ENCODE results near the gene SH2D3C. TPM values are rescaled to one million over a fixed set of nuclear protein-coding genes. Genes with fewer than 3 reads are reported as not detected.

Gene SH2D3C
- total and polyA plus RNA-seq, 9 of the 15 experiments (the other 6 are each of a cell fraction or from before 2014, with no cell fraction given): 0.03 to 1.2 (median 0.22) TPM; not detected in 1

DNA sequence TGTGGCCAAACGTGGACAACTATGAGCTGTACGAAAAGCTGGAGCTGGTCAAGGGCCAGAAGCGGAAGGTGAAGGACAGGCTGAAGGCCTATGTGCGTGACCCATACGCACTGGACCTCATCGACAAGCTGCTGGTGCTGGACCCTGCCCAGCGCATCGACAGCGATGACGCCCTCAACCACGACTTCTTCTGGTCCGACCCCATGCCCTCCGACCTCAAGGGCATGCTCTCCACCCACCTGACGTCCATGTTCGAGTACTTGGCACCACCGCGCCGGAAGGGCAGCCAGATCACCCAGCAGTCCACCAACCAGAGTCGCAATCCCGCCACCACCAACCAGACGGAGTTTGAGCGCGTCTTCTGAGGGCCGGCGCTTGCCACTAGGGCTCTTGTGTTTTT, 10.7 kb upstream of the SH2D3C start:
- H3K27me3 ChIP-seq (ENCODE audit: control insufficient read depth in 2 of 2, insufficient read depth in 2 of 2, low read length in 2 of 2): no peaks in the 10 kb centered on the region
- no peak overlapping the region for H3K4me3 ChIP-seq
- peak overlapping the region in 1 of 2 experiments; percentile 38; a peak in 1 of 4 replicates for H3K9ac ChIP-seq (ENCODE audit: insufficient read depth in 1 of 2, low read depth in 2 of 2, low read length in 2 of 2)
- BruUV-seq (replicated peaks): no TSS peak
- TF ChIP-seq, protein P1, sequence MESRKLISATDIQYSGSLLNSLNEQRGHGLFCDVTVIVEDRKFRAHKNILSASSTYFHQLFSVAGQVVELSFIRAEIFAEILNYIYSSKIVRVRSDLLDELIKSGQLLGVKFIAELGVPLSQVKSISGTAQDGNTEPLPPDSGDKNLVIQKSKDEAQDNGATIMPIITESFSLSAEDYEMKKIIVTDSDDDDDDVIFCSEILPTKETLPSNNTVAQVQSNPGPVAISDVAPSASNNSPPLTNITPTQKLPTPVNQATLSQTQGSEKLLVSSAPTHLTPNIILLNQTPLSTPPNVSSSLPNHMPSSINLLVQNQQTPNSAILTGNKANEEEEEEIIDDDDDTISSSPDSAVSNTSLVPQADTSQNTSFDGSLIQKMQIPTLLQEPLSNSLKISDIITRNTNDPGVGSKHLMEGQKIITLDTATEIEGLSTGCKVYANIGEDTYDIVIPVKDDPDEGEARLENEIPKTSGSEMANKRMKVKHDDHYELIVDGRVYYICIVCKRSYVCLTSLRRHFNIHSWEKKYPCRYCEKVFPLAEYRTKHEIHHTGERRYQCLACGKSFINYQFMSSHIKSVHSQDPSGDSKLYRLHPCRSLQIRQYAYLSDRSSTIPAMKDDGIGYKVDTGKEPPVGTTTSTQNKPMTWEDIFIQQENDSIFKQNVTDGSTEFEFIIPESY (CRISPR knock-in tag; IDR thresholded peaks at IDR 0.05): peak; percentile 88
- no peak for TF ChIP-seq ESRRB (CRISPR knock-in tag; IDR thresholded peaks at IDR 0.05; ENCODE audit: borderline replicate concordance)
- no peak for TF ChIP-seq STAT6 (CRISPR knock-in tag; IDR thresholded peaks at IDR 0.05)
- TF ChIP-seq, protein P2, sequence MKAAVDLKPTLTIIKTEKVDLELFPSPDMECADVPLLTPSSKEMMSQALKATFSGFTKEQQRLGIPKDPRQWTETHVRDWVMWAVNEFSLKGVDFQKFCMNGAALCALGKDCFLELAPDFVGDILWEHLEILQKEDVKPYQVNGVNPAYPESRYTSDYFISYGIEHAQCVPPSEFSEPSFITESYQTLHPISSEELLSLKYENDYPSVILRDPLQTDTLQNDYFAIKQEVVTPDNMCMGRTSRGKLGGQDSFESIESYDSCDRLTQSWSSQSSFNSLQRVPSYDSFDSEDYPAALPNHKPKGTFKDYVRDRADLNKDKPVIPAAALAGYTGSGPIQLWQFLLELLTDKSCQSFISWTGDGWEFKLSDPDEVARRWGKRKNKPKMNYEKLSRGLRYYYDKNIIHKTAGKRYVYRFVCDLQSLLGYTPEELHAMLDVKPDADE (conservative IDR thresholded peaks at IDR 0.05; ENCODE audit: control insufficient read depth, low read depth, low read length): 0 out of 2 replicates have a peak, but pooled peaks have one; percentile 38
- peak; percentile 28; the same call in 1 of the 2 replicates for TF ChIP-seq ZFX (CRISPR knock-in tag; IDR thresholded peaks at IDR 0.05)
- 0 out of 2 replicates have a peak, but pooled peaks have one; percentile 6 for TF ChIP-seq RBFOX2 (IDR thresholded peaks at IDR 0.05; ENCODE audit: low read depth, low read length)
- H3K9me1 ChIP-seq (ENCODE audit: control insufficient read depth, insufficient read depth, low read length): no peaks in the 10 kb centered on the region
- no peak overlapping the region for H3K4me2 ChIP-seq (ENCODE audit: insufficient read depth, low read length)
- H3K4me1 ChIP-seq (replicated peaks in 1 of 2; ENCODE audit: control insufficient read depth in 2 of 2, insufficient read depth in 2 of 2, low read length in 2 of 2): peaks cover 7 to 37% of the 10 kb centered on the region in 2 experiments; a peak in 4 of 5 replicates
- intact Hi-C loops (cut with micrococcal nuclease): no loop called here
- ATAC-seq (no peak), DNase-seq (ENCODE audit: extremely low read depth in 1 of 4, low spot score in 3 of 4) (no peak), FAIRE-seq (no peak)
- H3K79me2 ChIP-seq (ENCODE audit: control insufficient read depth, insufficient read depth, low read length): peaks cover 45% of the 10 kb centered on the region
- peaks cover 65% of the 10 kb centered on the region for H3K36me3 ChIP-seq (ENCODE audit: control insufficient read depth, insufficient read depth, low read length)
- H3K9me3 ChIP-seq (replicated peaks; ENCODE audit: control insufficient read depth, insufficient read depth, low read depth, low read length): no peaks in the 10 kb centered on the region
- CTCF ChIA-PET (ENCODE audit: low intra/inter-chr PET ratio): no interaction called here
- 87% methylated on average over 10 of the region's 25 CpGs for WGBS (ENCODE audit: insufficient coverage, low coverage, missing lambda C conversion rate)
- no peak overlapping the region for H3K27ac ChIP-seq (ENCODE audit: extremely low read depth, low read depth, low read length)
- peaks cover 29% of the 10 kb centered on the region for H4K20me1 ChIP-seq (replicated peaks; ENCODE audit: control insufficient read depth, insufficient read depth, low read length)
- H2AFZ ChIP-seq (ENCODE audit: low read depth, low read length): no peak overlapping the region
- POLR2A ChIA-PET: interaction anchor here (0.9 kb wide), 2 partner anchors 13 to 27 kb away, joined by 3 to 4 read pairs; no protein-coding TSS in a partner anchor
- in situ Hi-C loops (cut with MboI): no loop called here

All from K562 (cell line).